Adipocyte (in vitro differentiated cells): ENCODE data around the gene RAB3B.

ENCODE experiments used
- DNase-seq: peaks from one replicate; pipeline ENCODE4 v3.0.0-alpha.2; 2015; ENCODE audit warnings: low read depth
- H3K27me3 ChIP-seq: replicated peaks from 2 replicates; pipeline ENCODE4 v1.7.0; 2013; ENCODE audit warnings: mild to moderate bottlenecking, low read length, moderate library complexity; ENCODE audit not compliant: control insufficient read depth, insufficient read depth
- H3K36me3 ChIP-seq: 2 replicates; pipeline ENCODE4 v1.7.0; 2013; ENCODE audit warnings: low read length, mild to moderate bottlenecking, moderate library complexity; ENCODE audit not compliant: control insufficient read depth, insufficient read depth, severe bottlenecking
- H3K4me1 ChIP-seq: 2 replicates; pipeline ENCODE4 v1.7.0; 2013; ENCODE audit warnings: mild to moderate bottlenecking, low read length, moderate library complexity; ENCODE audit not compliant: control insufficient read depth, insufficient read depth
- H3K4me3 ChIP-seq: 2 replicates; pipeline ENCODE4 v1.7.0; 2013; ENCODE audit warnings: mild to moderate bottlenecking, low read length, moderate library complexity
- H3K9ac ChIP-seq: 2 replicates; pipeline ENCODE4 v1.7.0; 2013; ENCODE audit warnings: mild to moderate bottlenecking, low read length, moderate library complexity
- H3K9me3 ChIP-seq: 2 replicates; pipeline ENCODE4 v1.7.0; 2013; ENCODE audit warnings: mild to moderate bottlenecking, low read length, moderate library complexity; ENCODE audit not compliant: control insufficient read depth

Gene RAB3B

DNA sequence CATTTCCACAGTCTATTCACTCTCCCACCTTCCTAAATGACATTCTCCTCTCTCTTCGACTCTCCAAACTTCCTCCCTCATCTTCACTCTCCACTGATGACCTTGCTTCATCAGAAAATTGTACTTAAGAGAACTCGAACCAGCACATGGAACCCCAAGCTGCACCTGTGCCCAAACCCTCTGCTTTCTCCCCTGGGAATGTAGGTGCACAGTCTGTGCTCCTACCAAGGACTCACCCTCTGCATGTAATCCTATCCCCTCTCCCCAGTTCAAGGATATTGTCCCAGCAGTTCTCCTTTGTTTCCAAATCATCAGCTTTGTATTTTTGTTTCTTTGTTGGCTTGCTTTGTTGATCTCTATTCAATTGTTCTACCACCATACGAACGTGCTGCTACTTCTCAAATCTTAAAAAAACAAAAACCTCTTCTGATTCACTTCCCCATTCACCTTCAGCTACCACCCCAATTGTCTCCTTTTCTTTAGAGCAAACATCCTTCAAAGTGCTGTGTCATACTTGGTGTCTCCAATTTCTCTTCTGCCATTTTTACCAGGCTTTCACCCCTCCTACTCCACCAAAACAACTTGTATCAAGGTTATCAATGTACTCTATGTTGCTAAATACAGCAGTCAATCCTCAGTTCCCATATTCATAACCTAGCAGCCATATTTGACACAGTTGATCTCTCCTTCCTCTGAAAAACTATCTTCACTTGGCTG is 26.8 kb downstream of the RAB3B start:
- no peaks in the 10 kb centered on the region for H3K9me3 ChIP-seq
- H3K27me3 ChIP-seq = no peaks in the 10 kb centered on the region
- peaks cover under 1% of the 10 kb centered on the region for H3K4me1 ChIP-seq
- no peak overlapping the region for H3K9ac ChIP-seq
- no peak for DNase-seq
- H3K36me3 ChIP-seq = no peaks in the 10 kb centered on the region
- H3K4me3 ChIP-seq = no peak overlapping the region

DNA sequence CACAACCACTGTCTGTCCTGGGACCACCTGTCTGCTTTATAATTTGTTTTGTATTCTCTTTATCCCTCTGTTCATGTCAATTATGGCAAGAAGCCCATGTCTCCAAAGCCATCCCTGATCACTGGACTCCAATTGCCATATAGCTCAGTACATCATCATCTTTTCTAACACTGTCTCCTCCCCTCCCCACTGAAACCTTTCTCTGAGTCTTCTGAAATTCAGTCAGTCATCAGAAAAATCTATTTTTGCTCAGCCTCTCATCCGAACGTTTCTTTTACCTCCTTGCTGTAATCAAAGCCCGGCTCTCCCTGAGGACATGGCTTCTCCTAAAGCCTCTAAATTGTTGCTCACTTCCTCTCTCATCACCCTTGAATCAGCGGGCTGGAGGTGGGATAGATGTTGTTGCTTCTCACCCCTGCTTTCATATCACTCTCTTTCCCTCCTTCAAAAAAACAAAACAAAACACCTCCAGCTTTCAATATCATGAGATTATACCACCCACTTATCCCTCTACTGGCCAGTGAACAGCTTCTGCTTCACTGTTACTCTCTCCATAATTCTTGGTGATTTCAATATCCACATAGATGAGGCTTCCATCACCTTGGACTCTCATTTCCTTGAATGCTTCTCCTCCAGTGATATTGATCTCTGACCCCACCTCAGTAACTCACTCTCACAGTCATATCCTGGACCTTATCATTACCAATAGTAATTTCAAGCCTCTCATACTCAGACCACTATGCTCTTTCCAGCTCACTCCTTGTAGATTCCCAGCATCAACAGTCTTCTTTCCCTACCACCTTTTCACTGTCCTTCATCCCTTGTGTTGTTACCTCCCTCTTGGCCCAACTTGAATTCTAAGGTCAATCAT is 27.8 kb downstream of the RAB3B start:
- Histone ChIP-seq H3K4me1 (no peaks in the 10 kb centered on the region), H3K36me3 (no peaks in the 10 kb centered on the region), H3K9me3 (no peaks in the 10 kb centered on the region), H3K4me3 (no peak overlapping the region), H3K27me3 (no peaks in the 10 kb centered on the region), H3K9ac (no peak overlapping the region)
- peak; percentile 8 for DNase-seq

DNA sequence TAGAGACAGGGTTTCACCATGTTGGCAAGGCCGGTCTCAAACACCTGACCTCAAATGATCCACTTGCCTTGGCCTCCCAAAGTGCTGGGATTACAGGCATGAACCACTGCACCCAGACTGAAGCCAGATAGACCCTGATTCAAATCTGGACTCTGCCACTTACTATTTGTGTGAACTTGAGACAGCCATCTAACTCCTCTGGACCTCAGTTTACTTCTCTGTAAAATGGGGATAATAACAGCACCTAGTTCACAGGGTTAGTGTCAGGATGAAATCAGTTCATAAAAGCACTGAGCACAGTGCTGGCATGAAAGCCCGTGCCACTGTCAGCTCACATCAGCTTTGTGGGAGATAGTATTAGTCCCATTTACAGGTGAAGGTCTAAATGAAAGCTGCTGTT is 28.5 kb downstream of the RAB3B start:
- Histone ChIP-seq H3K36me3 (no peaks in the 10 kb centered on the region), H3K4me3 (no peak overlapping the region), H3K27me3 (no peaks in the 10 kb centered on the region), H3K9ac (no peak overlapping the region), H3K9me3 (no peaks in the 10 kb centered on the region), H3K4me1 (no peaks in the 10 kb centered on the region)
- no peak for DNase-seq

DNA sequence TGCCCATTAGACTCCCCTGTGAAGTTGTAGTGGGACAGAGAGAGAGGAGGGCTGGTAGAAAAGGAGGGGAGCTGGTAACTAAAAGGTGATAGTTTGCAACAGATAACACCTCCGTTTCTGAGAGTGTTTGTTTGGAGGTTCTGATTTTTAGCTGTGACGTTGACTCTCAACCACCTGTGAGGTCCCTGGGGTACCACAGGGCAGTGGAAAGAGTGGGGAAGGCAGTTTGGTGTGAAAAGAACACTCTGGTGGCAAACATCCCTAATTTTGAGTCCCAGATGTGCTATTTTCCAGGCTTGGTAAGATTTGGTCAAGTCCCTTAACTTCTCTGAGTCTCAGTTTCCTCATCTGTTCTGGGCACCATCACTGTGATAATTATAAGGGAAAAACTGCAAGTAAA is 29.3 kb downstream of the RAB3B start:
- Histone ChIP-seq H3K4me1 (no peaks in the 10 kb centered on the region), H3K36me3 (no peaks in the 10 kb centered on the region), H3K4me3 (no peak overlapping the region), H3K9ac (no peak overlapping the region), H3K27me3 (no peaks in the 10 kb centered on the region), H3K9me3 (no peaks in the 10 kb centered on the region)
- no peak for DNase-seq

DNA sequence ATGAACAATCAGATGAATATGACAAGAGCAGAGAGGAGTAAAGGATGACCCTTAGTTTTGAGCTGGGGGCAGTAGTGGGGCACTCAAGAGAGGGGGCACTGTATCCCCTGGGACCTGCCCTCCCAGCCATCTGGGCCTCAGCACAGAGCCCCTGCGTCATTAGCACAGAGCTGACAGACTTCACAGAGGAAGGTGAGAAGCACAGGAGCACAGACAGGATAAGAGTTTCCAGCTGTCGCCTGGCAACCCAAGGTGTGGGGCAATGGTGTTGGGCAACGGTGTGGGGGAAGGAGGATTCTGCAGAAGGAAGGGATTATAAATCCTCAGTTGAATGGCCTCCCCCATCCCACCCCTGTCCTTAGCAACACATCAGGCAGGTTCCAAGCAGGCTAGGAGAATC is 30.2 kb downstream of the RAB3B start:
- DNase-seq = no peak
- Histone ChIP-seq H3K27me3 (no peaks in the 10 kb centered on the region), H3K9me3 (no peaks in the 10 kb centered on the region), H3K9ac (no peak overlapping the region), H3K36me3 (no peaks in the 10 kb centered on the region), H3K4me3 (no peak overlapping the region), H3K4me1 (no peaks in the 10 kb centered on the region)

DNA sequence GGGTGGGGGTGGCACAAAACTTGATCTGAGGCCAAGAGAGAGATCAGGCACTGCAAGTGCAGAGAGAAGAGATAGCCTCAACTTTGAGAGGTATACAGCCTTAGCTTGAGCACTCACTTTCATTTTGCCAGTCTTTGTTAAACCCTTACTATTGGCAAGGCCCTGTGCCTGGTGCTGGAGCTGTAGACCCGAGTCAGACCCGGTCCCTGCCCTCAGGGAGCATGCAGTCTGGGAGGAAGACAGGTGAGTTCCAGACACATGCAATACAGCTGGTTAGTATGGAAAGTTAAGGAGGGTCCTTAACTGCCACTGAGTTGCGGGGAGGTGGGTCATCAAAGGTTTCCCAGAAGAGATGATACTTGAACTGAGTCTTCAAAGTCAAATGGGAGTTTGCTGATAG is 31.7 kb downstream of the RAB3B start:
- no peak for DNase-seq
- no peak overlapping the region for H3K9ac ChIP-seq
- H3K36me3 ChIP-seq = no peaks in the 10 kb centered on the region
- no peaks in the 10 kb centered on the region for H3K4me1 ChIP-seq
- no peak overlapping the region for H3K4me3 ChIP-seq
- no peaks in the 10 kb centered on the region for H3K9me3 ChIP-seq
- H3K27me3 ChIP-seq = no peaks in the 10 kb centered on the region

DNA sequence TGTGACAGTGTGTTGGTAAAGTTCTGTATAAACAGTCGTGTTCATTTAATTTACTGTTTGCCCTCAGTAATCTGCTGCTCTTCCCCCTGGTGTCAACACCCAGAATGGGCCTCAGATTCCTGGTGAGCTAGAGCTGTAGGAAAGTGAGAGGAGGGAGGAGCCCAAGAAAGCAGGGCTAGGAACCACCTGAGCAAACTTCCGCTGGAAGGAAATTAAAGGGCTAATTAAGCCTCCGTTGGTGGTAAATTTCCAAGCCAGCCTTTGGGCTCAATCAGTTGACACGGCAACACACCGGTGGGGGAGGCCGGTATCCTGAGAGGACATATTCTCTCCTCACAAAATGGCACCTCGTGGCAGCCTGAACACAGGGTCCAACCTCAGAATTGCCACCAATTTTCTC is 32.9 kb downstream of the RAB3B start:
- no peak overlapping the region for H3K9ac ChIP-seq
- no peak for DNase-seq
- no peak overlapping the region for H3K4me3 ChIP-seq

GRCh38 chr1:51956528-51957509 is 33.7 kb downstream of the RAB3B start:
- H3K4me1 ChIP-seq = no peaks in the 10 kb centered on the region
- DNase-seq = peak; percentile 38
- no peaks in the 10 kb centered on the region for H3K9me3 ChIP-seq
- no peaks in the 10 kb centered on the region for H3K36me3 ChIP-seq
- H3K27me3 ChIP-seq = no peaks in the 10 kb centered on the region
- no peak overlapping the region for H3K9ac ChIP-seq
- H3K4me3 ChIP-seq = no peak overlapping the region

More for the DNA sequence above, 32.9 kb downstream of the RAB3B start:
- Histone ChIP-seq H3K4me1 (no peaks in the 10 kb centered on the region), H3K36me3 (no peaks in the 10 kb centered on the region), H3K9me3 (no peaks in the 10 kb centered on the region), H3K27me3 (no peaks in the 10 kb centered on the region)

DNA sequence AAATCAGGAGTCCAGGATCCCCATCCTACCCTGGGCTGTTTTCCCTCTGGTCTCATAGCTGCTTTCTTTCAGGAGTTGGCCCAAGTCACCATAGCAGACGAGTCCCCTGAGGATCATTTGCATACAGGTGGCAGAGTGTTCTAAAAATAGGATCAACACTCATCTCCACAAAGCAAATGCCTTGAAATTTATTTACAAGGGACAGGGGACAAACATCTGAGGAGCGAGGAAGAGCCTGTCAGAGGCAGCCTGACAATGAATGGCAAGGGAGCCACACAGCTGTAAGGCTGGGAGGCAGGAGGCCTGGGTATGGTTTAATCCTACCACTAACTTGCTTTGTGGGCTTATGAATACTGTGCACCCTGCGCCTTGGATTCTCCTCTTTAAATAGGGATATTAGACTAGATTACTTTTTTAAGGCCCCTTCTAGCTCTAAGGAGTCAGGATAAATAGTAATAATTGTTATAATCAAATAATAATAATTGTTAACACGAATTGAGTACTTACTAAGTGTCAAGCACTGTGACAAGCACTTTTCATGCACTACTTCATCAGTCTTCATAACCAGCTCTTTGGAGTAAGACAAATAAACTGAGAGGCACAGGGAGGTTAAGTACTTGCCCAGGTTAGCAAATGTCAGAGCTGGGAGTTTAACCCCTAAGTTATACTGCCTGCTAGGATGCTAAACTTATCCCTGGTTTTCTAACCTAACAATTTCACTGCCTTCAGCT is 34.5 kb downstream of the RAB3B start:
- no peak overlapping the region for H3K9ac ChIP-seq

GRCh38 chr1:51954783-51955182 is 35.7 kb downstream of the RAB3B start:
- DNase-seq = no peak
- Histone ChIP-seq H3K9ac (no peak overlapping the region), H3K4me3 (no peak overlapping the region), H3K9me3 (no peaks in the 10 kb centered on the region), H3K4me1 (no peaks in the 10 kb centered on the region), H3K27me3 (no peaks in the 10 kb centered on the region), H3K36me3 (no peaks in the 10 kb centered on the region)

More for the DNA sequence above, 34.5 kb downstream of the RAB3B start:
- no peaks in the 10 kb centered on the region for H3K27me3 ChIP-seq
- no peaks in the 10 kb centered on the region for H3K9me3 ChIP-seq
- no peaks in the 10 kb centered on the region for H3K4me1 ChIP-seq
- H3K4me3 ChIP-seq = no peak overlapping the region
- no peaks in the 10 kb centered on the region for H3K36me3 ChIP-seq
- no peak for DNase-seq
